Activated CD4-positive, alpha-beta memory T cell treated with anti-CD3 and anti-CD28 coated beads for 36 hours (primary cell): ENCODE results near the gene HCFC1R1. TPM values are rescaled to one million over a fixed set of nuclear protein-coding genes. Genes with fewer than 3 reads are reported as not detected.
"Not testable (repeated sequence)": the region's sequence is repeated elsewhere in the genome, so short reads cannot be mapped to it uniquely, and the experiment has no call there.

Experiments used
- CTCF ChIA-PET: fragments of 350-600 bp; sonication (Branson Sonifier 250); formaldehyde crosslinking; loops from one replicate; lab custom pipeline; 2021; ENCODE audit warnings: antibody characterized with exemption, inconsistent platforms; lab: Charles Lee
- POLR2A ChIA-PET: fragments of 350-600 bp; sonication (Branson Sonifier 250); formaldehyde crosslinking; loops from one replicate; lab custom pipeline; 2021; ENCODE audit warnings: antibody characterized with exemption; lab: Charles Lee
- DNase-seq: peaks from one replicate; pipeline ENCODE4 v3.0.0-alpha.2; 2020
- H3K27ac Mint-ChIP-seq: one replicate; pipeline ENCODE4 v1.8.0; 2021; ENCODE audit warnings: mixed read lengths
- H3K27me3 Mint-ChIP-seq: one replicate; pipeline ENCODE4 v1.8.0; 2021; ENCODE audit warnings: mixed read lengths
- H3K36me3 Mint-ChIP-seq: one replicate; pipeline ENCODE4 v1.8.0; 2021; ENCODE audit warnings: mixed read lengths
- H3K4me1 Mint-ChIP-seq: one replicate; pipeline ENCODE4 v1.8.0; 2021; ENCODE audit warnings: low read depth, mixed read lengths
- H3K4me3 Mint-ChIP-seq: one replicate; pipeline ENCODE4 v1.8.0; 2021; ENCODE audit warnings: mild to moderate bottlenecking, mixed read lengths
- H3K9me3 Mint-ChIP-seq: one replicate; pipeline ENCODE4 v1.8.0; 2021; ENCODE audit warnings: mixed read lengths
- intact Hi-C: fragments of 100-400 bp; cut with micrococcal nuclease; formaldehyde crosslinking; loops from one replicate; pipeline ENCODE4 v1.15.1; 2023
- total RNA-seq, 2 experiments: library from RNA; stranded (reverse); gene quantifications; one replicate each; pipeline ENCODE4 v1.2.3, GENCODE V29; 2021

HCFC1R1 gene
- 10 to 100 TPM; 31.8 to 32.8 TPM for total RNA-seq

GRCh38 chr16:3023669-3024478 lies at the start of gene HCFC1R1, which contains the start of gene THOC6:
Gene HCFC1R1, minus strand, starts transcription at chr16:3023942. Its CDS starts 1 bp downstream, at chr16:3023941.
Gene THOC6, plus strand, starts transcription at chr16:3024035. Its CDS starts 292 bp downstream, at chr16:3024327.
- peak; percentile 98 for DNase-seq
- Mint-ChIP-seq H3K4me1 (peaks cover 45% of the 10 kb centered on the region), H3K27me3 (peaks cover under 1% of the 10 kb centered on the region), H3K27ac (peak within 1 kb of the TSS; percentile 96), H3K4me3 (peak within 1 kb of the TSS; percentile 91), H3K36me3 (peaks cover 10% of the 10 kb centered on the region), H3K9me3 (no peaks in the 10 kb centered on the region)
- ChIA-PET CTCF (interaction anchor here (0.9 to 17.0 kb wide), 6 partner anchors 6 to 72 kb away, joined by 3 to 412 read pairs (median 3); partner anchors contain the start of gene CLDN9), POLR2A (interaction anchor here (0.9 kb wide), 1 partner anchor 111 kb away, joined by 4 read pairs; the partner anchor contains the start of gene ZNF213)
- intact Hi-C loops, result loop anchor here (1.0 to 5.0 kb wide), 4 partner anchors 20 to 238 kb away; partner anchors contain the start of gene FLYWCH1

GRCh38 chr16:3073448-3073847 lies 49.7 kb upstream of the HCFC1R1 start:
- H3K9me3 Mint-ChIP-seq, result peaks cover 4% of the 10 kb centered on the region
- DNase-seq, result peak; percentile 20
- intact Hi-C loops, result no loop called here
- peaks cover 26% of the 10 kb centered on the region for H3K36me3 Mint-ChIP-seq
- POLR2A ChIA-PET, result no interaction called here
- H3K27ac Mint-ChIP-seq, result peak overlapping the region; percentile 99
- H3K4me3 Mint-ChIP-seq, result peak overlapping the region; percentile 78
- H3K27me3 Mint-ChIP-seq, result no peaks in the 10 kb centered on the region
- CTCF ChIA-PET, result no interaction called here
- H3K4me1 Mint-ChIP-seq, result peaks cover 90% of the 10 kb centered on the region

GRCh38 chr16:3072576-3073263 lies 49.0 kb upstream of the HCFC1R1 start:
- intact Hi-C loops, POLR2A ChIA-PET, H3K9me3 Mint-ChIP-seq, CTCF ChIA-PET, H3K27me3 Mint-ChIP-seq: not testable (repeated sequence)
- Mint-ChIP-seq H3K4me3 (peak overlapping the region; percentile 78), H3K27ac (peak overlapping the region; percentile 99), H3K36me3 (peaks cover 28% of the 10 kb centered on the region), H3K4me1 (peaks cover 87% of the 10 kb centered on the region)
- peak; percentile 87 for DNase-seq

GRCh38 chr16:3072148-3072547 lies 48.4 kb upstream of the HCFC1R1 start:
- H3K27me3 Mint-ChIP-seq, intact Hi-C loops, CTCF ChIA-PET, POLR2A ChIA-PET, H3K9me3 Mint-ChIP-seq: not testable (repeated sequence)
- DNase-seq, result peak; percentile 61
- Mint-ChIP-seq H3K27ac (peak overlapping the region; percentile 78), H3K4me1 (peaks cover 85% of the 10 kb centered on the region), H3K4me3 (peak overlapping the region; percentile 36), H3K36me3 (peaks cover 32% of the 10 kb centered on the region)

- H3K36me3 Mint-ChIP-seq, result peaks cover 36% of the 10 kb centered on the region
- no peaks in the 10 kb centered on the region for H3K27me3 Mint-ChIP-seq
- H3K9me3 Mint-ChIP-seq, result no peaks in the 10 kb centered on the region
- H3K4me1 Mint-ChIP-seq, result peaks cover 81% of the 10 kb centered on the region
- peak overlapping the region; percentile 78 for H3K27ac Mint-ChIP-seq
- intact Hi-C loops, result no loop called here
- POLR2A ChIA-PET, result interaction anchor here (1.4 to 1.5 kb wide), 2 partner anchors 9 to 13 kb away, joined by 5 to 6 read pairs; no protein-coding TSS in a partner anchor
- H3K4me3 Mint-ChIP-seq, result peak overlapping the region; percentile 36
- peak; percentile 28 for DNase-seq
- CTCF ChIA-PET, result interaction anchor here (1.4 to 2.0 kb wide), 3 partner anchors 12 to 58 kb away, joined by 4 to 8 read pairs (median 7); no protein-coding TSS in a partner anchor
Observed at GRCh38 chr16:3071655-3072054, 47.9 kb upstream of the HCFC1R1 start.

- ChIA-PET CTCF (interaction anchor here (1.4 to 2.0 kb wide), 3 partner anchors 11 to 59 kb away, joined by 4 to 8 read pairs (median 7); no protein-coding TSS in a partner anchor), POLR2A (interaction anchor here (0.8 to 1.5 kb wide), 4 partner anchors 10 to 64 kb away, joined by 3 to 6 read pairs (median 4); partner anchors contain the start of gene ZNF213)
- Mint-ChIP-seq H3K27me3 (peaks cover 1% of the 10 kb centered on the region), H3K9me3 (no peaks in the 10 kb centered on the region), H3K27ac (peak overlapping the region; percentile 78), H3K36me3 (peaks cover 46% of the 10 kb centered on the region), H3K4me1 (peaks cover 73% of the 10 kb centered on the region), H3K4me3 (peak overlapping the region; percentile 40)
- peak; percentile 54 for DNase-seq
- intact Hi-C loops, result no loop called here
Observed at GRCh38 chr16:3070608-3071111, 46.9 kb upstream of the HCFC1R1 start.

- Mint-ChIP-seq H3K27ac (peak overlapping the region; percentile 78), H3K4me1 (peaks cover 71% of the 10 kb centered on the region), H3K4me3 (peak overlapping the region; percentile 40), H3K36me3 (peaks cover 48% of the 10 kb centered on the region)
- intact Hi-C loops, H3K27me3 Mint-ChIP-seq, H3K9me3 Mint-ChIP-seq: not testable (repeated sequence)
- CTCF ChIA-PET, result interaction anchor here (0.6 to 0.9 kb wide), 2 partner anchors 21 to 61 kb away, joined by 3 to 4 read pairs; no protein-coding TSS in a partner anchor
- DNase-seq, result peak; percentile 17
- POLR2A ChIA-PET, result interaction anchor here (0.8 to 6.1 kb wide), 3 partner anchors 7 to 60 kb away, joined by 3 to 89 read pairs (median 3); no protein-coding TSS in a partner anchor
Observed at GRCh38 chr16:3069146-3069545, 45.4 kb upstream of the HCFC1R1 start.

- Mint-ChIP-seq H3K9me3 (no peaks in the 10 kb centered on the region), H3K4me1 (peaks cover 70% of the 10 kb centered on the region), H3K4me3 (peak overlapping the region; percentile 99), H3K27me3 (peaks cover 4% of the 10 kb centered on the region), H3K27ac (peak overlapping the region; percentile 100), H3K36me3 (peaks cover 48% of the 10 kb centered on the region)
- POLR2A ChIA-PET, result interaction anchor here (1.3 to 6.1 kb wide), 2 partner anchors 8 to 61 kb away, joined by 3 to 89 read pairs; no protein-coding TSS in a partner anchor
- DNase-seq, result peak; percentile 36
- intact Hi-C loops, result no loop called here
- CTCF ChIA-PET, result no interaction called here
Observed at GRCh38 chr16:3068487-3068886, 44.7 kb upstream of the HCFC1R1 start.

- intact Hi-C loops, result no loop called here
- Mint-ChIP-seq H3K4me3 (peak overlapping the region; percentile 99), H3K27ac (peak overlapping the region; percentile 100), H3K9me3 (no peaks in the 10 kb centered on the region), H3K4me1 (peaks cover 70% of the 10 kb centered on the region), H3K36me3 (peaks cover 48% of the 10 kb centered on the region), H3K27me3 (peaks cover 4% of the 10 kb centered on the region)
- ChIA-PET POLR2A (interaction anchor here (1.0 to 6.1 kb wide), 5 partner anchors 10 to 68 kb away, joined by 3 to 89 read pairs (median 10); partner anchors contain the start of gene ZNF213), CTCF (interaction anchor here (1.2 to 12.3 kb wide), 5 partner anchors 9 to 62 kb away, joined by 5 to 270 read pairs (median 7); no protein-coding TSS in a partner anchor)
- DNase-seq, result no peak
Observed at GRCh38 chr16:3066440-3066748, 42.7 kb upstream of the HCFC1R1 start.

GRCh38 chr16:3065742-3066439 lies 42.1 kb upstream of the HCFC1R1 start:
- Mint-ChIP-seq H3K4me1 (peaks cover 67% of the 10 kb centered on the region), H3K27ac (peak overlapping the region; percentile 100), H3K36me3 (peaks cover 48% of the 10 kb centered on the region), H3K4me3 (peak overlapping the region; percentile 99), H3K9me3 (no peaks in the 10 kb centered on the region), H3K27me3 (peaks cover 4% of the 10 kb centered on the region)
- intact Hi-C loops, result loop anchor here (1.0 kb wide), 1 partner anchor 9 kb away; no protein-coding TSS in a partner anchor
- ChIA-PET POLR2A (interaction anchor here (0.5 to 6.1 kb wide), 10 partner anchors 10 to 377 kb away, joined by 3 to 89 read pairs (median 4); partner anchors contain the start of genes NAA60, ZNF213, ZNF597 and ZSCAN10), CTCF (interaction anchor here (0.9 to 12.3 kb wide), 10 partner anchors 9 to 108 kb away, joined by 3 to 270 read pairs (median 6); no protein-coding TSS in a partner anchor)
- peak; percentile 19 for DNase-seq
